SU-DHL-6 (cell line): ENCODE results near the gene CIZ1.

Source experiments
- EZH2phosphoT487 ChIP-seq: fragments of 200-600 bp; sonication (generic), shearing (Covaris generic); conservative IDR thresholded peaks from 2 replicates; pipeline ENCODE4 v1.6.1; 2018; ENCODE audit warnings: mild to moderate bottlenecking, antibody characterized with exemption, low read length, moderate library complexity, mixed read lengths
- TF ChIP-seq, protein P1 (sequence below): fragments of 200-600 bp; sonication (generic); IDR thresholded peaks from one replicate; pipeline ENCODE4 v1.5.1; 2017; ENCODE audit warnings: antibody characterized with exemption, mild to moderate bottlenecking, low read length, moderate library complexity; ENCODE audit not compliant: insufficient read depth, poor library complexity, severe bottlenecking

DNA sequence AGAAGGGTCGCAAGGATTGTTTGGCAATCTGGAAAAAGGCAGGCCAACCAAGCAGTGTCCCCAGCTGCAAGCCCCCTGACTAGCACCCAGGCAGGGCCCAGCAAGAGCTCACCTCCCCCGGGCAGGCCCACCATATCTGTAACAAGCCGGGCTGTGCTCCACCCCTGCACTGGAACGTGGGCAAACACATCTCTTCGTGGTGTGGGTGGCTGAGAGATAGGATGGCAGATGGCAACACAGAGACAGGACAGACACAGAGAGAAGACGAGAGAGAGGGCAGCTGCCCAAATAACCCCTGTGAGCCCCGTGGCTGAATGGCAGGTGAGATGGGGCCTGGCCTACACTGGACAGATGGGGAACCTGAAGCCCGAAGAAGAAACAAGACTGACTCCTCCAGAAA lies 21.9 kb downstream of the CIZ1 start:
- TF ChIP-seq, protein P1, sequence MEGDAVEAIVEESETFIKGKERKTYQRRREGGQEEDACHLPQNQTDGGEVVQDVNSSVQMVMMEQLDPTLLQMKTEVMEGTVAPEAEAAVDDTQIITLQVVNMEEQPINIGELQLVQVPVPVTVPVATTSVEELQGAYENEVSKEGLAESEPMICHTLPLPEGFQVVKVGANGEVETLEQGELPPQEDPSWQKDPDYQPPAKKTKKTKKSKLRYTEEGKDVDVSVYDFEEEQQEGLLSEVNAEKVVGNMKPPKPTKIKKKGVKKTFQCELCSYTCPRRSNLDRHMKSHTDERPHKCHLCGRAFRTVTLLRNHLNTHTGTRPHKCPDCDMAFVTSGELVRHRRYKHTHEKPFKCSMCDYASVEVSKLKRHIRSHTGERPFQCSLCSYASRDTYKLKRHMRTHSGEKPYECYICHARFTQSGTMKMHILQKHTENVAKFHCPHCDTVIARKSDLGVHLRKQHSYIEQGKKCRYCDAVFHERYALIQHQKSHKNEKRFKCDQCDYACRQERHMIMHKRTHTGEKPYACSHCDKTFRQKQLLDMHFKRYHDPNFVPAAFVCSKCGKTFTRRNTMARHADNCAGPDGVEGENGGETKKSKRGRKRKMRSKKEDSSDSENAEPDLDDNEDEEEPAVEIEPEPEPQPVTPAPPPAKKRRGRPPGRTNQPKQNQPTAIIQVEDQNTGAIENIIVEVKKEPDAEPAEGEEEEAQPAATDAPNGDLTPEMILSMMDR: no peak
- no peak for TF ChIP-seq EZH2phosphoT487
